HG02642 (cell line): ENCODE data around the gene DECR2.
"Not testable (repeated sequence)": the region's sequence is repeated elsewhere in the genome, so short reads cannot be mapped to it uniquely, and the experiment has no call there.

Experiments used
- ATAC-seq: cut with Tn5 transposase; IDR thresholded peaks from one replicate; pipeline ENCODE4 v1.9.1; 2021; ENCODE audit warnings: mild to moderate bottlenecking; ENCODE audit not compliant: unreplicated experiment, poor library complexity

The DECR2 gene

DNA sequence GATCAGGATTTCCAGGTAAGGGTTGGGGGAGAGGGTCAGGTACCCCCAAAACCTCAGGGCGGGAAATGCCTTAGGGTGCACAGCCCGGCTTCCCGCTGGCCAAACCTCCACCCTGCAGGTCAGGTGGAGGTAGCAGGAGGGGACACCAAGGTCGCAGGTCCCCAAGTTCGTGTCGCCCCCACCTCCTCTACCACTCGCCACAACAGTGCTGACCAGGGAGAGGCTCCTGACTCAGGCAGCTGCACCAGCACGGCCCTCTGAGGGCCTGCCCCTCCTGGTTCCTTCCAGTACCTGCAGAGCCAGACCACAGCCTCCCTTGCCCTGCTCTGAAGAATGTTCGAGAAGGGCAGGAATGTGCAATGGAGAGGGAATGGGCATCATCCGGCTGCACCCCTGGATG, 35.2 kb upstream of the DECR2 start:
- no peak for ATAC-seq

DNA sequence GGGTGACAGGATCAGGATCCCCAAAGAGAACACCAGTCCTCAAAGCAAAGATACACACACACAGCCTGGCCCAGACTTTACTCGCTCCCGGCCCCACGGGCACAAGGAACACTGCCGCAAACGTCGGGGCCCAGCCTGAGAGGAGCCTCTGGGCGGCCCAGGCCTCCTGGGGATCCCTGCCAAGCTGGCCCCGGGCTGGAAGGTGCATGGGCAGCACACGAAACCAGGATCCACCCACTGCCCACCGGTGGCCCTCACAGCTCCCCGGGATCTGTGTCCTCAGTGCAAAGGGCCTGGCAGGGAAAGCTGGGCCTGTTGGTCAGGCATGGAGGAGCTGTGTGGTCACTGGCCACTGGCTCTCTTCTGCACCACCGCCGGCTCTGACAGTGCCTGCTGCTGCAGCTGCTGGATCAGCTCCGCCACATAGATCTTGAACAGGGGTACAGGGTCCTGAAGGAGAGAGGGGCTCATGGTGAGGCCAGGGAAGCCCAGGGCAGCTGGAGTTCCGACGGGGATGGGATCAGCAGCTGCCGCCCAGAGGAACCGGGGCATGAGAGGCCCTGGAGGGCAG, 34.3 kb upstream of the DECR2 start:
- no peak for ATAC-seq

DNA sequence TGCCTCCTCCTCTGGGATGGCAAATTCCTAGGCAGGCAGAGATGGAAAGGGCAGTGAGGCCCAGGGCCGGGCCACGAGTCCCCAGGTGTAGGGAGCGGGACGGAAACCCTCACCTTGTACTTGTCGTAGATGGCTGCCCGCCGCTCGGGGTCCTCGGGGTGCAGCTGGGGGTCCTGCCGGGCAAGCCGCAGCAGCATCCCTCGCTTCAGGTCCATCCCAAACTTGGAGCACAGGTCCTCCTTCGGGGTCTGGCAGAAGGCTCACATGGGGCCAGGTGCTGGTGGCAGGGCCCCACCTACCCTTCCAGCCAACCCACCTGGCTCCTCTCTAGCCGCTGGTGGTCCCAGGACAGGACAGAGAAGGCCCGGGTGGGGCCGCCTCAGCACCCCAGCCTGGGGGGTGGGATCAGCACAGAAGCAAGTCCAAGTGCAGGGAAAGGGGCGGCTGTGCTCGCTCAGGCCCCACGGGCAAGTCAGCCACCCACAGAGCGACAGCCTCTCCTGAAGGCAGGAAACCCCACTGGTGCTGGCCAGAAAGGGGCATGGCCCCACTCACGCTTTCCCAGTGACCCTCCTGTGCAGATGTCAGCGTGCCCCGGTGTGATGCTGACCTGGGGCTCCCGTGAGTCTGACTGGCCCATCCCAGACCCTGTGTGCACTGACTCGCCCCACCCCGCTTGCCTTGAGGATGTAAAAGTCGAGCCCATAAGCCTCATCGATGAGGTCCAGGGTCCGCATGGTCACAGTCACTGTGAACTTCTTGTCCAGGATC, 33.1 kb upstream of the DECR2 start:
- ATAC-seq, result no peak

DNA sequence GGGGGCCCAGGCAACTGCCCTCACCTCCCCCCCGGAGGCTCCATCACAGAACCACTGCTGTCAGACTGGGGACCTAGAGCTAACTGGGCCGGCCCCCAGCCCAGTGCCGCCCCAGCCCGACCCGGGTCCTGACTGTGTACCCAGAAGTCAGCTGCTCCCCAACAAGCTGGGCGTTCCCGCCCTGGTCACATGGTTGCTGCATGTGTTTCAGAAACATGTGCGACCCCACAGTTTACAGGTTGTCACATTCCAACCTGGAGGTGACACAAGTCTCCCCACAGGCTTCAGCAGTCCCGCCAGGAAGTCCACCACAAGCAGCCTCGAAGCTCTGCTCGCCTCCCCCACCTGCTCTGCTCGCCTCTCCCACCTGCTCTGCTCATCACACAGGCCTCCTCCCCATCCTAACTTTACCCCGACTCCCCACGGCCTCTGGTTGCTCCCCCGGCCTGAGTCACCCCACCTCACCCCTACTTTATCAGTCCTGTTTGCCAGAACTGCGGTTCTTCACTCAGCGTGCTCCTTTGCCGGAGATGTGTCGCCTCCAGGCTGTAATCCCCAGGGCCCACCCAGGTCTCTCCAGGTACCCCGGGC, 32.3 kb upstream of the DECR2 start:
- ATAC-seq, result no peak

DNA sequence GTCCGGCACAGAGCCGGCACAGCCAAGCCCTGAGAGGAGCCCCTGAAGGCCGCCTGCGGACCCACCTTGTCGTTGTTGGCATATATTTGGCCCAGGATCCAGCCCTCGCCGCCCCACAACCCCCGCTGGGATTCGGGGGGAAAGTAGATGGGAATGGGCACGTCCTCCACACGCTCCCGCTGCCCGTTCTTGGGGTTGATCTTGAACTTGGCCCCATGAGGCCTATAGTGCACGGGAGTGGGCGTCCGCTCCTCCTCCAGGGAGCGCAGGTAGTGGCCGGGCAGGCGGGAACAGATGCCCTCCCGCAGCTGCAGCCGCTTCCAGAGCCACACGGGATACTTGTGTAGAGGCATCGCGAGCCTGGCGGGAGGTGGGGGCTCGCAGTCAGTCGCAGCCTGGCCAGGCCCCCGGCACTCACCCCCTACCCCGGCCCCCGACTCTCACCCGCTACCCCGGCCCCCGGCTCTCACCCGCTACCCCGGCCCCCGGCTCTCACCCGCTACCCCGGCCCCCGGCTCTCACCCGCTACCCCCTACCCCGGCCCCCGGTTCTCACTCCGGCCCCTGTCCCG, 31.7 kb upstream of the DECR2 start:
- no peak for ATAC-seq

DNA sequence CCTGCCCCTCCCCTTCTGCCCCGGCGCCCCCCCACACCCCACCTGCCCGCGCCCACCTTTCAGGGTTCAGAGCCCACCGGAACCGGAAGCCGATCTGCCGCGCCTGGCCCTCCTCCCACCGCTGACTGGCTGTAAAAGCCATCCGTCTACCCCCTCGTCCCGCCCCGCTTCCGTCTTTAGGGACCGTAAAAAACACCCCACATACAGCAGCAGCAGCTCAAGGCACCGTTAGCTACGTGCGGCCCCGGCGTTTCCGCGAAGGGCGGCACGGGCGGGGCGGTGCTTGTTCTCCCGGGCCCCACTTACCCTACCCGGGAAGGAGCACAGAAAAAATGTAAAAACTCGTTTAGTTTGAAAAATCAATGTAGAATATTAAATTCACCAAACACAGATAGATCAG, 31.2 kb upstream of the DECR2 start, which contains the start of gene MRPL28:
TSS of gene MRPL28 (minus strand) at position 96 of the 400 bp plus-strand sequence. CDS start 320 bp downstream, outside the sequence.
- ATAC-seq, result peak; percentile 83

DNA sequence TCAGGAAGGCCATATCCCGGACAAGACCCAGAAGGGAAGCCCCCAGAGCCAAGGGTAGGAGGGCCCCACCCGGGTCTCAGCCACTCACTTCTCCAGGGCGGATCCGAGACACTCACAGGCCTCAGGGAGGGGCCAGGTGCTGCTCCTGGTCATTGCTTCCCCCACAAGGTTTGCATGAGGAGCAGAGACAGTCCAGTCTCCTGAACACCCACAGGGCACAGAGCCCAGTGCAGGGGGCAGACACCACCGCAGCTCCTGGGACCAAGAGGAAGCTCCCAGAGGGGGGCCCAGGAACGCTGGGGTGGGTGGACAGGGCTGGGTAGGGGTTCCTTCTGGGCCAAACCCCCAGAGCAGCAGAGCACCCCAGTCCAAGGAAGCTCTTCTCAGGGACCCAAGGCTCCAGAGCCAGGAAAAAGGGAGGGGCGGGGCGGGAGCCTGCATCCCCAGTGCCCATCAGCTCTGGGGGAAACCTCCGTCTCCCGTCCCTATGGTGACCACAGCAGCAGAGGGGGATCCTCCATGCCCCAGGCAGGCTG, 30.6 kb upstream of the DECR2 start:
- no peak for ATAC-seq

DNA sequence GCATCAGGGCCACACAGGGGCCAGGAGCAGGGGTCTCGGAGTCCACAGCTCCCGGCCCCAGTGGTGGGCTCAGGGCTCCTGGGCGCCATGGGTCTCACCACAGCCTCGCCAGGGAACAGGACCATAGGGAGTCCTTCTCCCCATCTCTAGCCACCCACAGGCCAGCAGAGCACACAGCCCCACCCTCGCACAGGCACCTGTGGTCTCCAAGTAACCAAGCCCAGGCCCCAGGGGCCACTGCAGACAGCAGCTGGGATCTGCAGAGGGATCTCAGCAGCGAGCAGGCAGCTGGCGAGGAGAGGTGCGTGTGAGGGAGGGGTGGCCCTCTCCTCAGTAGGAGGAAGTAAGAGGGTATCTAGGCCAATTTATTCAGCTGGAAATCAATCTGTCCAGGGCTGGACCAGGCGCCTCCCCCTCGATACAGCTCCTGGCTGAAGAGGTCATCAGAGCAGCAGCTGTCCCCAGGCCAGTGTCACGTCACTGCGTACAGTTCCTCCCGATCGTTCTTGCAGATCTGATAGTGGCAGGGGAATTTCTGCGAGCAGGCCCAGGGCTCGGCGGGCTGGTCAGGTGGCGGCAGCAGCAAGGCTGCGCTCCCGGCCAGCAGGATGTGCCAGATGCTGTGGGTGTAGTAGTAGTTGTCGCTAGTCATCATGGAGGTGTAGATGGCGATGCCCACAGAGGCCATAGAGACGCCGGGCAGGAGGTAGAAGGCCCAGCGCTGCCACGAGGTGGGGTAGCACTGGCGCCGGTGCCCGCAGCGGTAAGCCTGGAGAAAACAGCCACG, 30.0 kb upstream of the DECR2 start:
- ATAC-seq, result no peak

DNA sequence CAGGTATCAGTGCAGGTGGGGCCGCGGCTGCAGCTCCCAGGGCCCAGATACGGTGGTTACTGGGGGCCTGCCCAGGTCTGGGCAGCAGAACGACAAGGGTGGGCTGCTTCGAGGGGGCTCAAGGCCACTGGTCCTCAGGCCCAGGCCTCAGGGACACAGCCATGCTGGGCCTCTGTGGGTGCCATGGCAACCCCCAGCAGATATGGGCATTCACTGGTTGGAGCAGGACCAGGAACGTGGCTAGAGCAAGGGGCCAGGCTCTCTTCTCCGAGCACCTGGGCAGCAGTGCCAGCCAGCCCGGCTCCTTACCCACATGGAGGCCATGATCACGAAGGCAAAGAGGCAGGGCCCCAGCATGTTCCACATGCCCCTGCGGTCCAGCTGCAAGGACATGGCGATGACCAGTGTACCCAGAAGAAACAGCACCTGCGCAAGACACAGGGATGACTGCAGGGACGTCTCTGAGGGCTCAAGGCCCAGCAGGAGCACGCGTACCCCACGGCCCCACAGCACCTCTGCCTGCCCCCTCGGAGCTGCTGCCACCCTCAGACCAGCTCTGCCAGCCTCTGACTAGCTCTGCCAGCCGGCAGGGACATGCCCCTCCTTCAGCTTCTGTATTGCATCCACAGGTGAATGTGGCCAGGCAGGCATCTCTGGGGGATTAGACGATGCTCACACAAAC, 29.2 kb upstream of the DECR2 start:
- no peak for ATAC-seq

DNA sequence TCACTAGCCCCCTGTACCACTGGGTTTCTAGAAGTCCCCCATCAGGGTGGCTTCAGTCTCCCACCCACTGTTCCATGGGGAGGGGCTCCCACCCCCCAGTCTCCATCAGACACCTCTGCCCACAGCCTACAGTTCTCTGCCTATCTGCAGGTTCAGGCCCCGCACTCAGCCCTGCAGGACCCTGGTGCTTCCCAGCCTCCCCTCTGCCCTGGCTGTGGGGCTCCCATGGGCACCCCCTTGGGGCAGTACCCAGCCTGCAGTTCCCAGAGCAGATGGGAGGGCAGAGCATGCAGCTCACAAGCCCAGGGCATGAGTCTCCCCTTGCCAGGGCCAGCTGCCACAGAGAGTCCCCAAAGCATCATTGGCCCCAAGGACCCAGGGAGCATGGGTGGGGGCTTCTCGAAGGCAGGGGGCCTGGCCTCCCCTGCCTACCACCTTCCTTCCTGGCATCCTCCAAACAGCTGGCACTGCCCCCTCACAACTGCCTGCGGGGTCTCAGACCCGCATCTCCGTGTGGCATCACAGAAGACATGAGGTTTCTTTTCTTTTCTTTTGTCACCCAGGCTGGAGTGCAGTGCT, 28.6 kb upstream of the DECR2 start:
- ATAC-seq, result no peak

DNA sequence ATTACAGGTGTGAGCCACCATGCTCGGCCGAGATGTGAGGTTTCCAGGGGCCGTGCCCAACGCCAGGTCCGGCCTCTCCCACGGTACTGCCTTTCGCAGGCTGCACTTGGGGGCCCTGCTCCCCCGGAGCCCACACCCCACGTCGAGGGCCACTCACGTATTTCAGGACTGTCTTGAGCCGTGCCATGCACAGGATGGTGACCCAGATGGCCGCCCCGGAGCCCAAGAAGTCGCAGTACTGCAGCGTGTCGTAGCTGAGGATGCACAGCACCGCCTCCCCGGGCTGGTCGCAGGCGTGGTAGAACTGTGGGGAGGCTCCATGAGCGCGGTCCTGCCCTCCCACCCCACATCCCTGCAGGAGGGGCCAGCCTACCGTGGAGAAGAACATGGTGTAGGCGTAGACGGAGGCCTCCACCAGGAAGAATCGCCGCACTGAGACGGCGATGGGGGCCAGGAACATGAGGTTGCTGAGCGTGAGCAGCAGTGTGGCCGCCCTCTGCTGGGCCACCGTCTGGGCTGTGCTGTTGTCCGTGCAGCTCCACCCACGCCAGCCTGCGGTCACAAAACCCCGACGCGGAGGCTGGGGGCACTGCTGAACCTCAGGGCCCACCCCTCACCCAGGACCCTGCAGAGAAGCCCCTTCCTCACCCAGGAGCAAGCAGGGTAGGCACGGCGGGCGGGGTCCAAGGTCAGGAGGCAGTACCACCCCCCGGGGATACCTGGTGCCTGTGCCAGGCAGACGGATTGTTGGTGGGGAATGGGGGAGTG, 27.7 kb upstream of the DECR2 start:
- no peak for ATAC-seq

DNA sequence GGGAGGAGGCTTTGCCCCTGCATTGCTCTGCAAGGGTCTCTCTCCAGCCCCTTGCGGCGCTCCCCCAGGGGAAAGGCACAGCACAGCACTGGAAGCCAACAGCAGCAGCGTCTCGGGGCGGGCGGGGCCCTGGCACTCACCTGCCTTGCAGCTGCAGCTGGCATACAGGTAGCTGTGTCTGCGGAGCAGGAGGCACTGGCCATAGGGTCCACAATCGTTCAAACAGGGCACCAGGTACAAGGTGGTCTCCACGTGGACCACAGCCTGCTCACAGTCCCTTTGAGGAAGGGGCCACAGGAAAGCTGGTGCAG, 27.1 kb upstream of the DECR2 start:
- no peak for ATAC-seq

DNA sequence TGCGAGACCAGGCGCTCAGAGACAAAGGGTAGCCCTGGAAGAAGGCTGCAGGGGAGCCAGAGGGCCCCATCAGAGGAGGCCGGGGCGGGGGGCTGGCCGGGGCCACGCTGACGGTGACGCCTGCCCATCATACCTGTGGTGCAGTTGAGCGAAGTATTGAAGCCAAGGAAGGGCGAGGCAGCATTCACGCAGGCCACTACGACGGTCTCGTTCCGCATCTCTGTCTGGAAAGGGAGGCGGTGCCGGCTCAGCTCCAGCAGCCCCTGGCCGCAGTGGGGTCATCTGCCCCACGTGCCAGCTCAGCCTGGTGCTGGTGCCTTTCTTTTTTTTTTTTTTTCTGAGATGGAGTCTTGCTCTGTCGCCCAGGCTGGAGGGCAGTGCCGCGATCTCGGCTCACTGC, 26.5 kb upstream of the DECR2 start:
- ATAC-seq, result no peak

DNA sequence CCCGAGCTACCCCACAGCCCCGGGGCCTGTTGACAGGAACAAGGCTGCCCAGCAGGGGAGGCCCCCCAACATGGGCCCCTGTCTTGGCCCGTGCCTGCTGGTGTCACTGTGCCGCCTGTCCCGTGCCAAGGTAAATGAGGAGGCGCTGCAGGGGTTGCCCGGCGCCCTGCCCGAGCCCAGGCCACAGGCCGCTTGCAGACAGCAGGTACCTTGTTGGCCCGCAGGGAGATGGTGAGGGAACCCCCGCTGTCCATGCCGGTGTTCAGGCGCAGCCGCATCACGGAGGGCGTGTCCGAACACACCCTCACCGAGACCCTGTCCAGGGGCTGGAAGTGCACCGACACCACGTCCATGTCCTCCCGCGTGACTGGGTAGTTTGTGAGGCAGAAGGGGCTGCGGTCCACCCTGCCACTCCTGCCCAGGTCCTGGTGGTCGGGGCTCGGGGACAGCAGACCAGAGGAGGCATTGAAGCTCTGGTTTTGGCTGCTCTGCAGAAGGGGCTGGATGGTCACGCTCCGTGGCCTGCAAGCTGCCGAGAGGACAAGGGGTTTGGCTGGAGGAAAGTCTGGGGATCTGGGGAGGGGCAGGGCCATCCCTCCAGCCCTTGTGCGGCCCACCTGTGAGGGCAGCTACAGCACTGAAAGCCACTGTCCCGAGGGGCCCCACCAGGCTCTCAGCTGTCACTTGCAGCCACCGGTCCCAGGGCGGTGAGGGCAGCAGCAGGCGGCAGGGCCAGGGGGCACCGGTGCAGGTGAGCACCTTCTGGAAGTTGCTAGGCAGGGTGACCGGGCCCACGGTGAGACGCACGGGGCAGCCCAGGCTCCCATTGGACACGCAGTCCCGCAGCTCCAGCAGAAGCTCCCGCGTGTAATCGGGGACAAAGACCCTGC, 25.5 kb upstream of the DECR2 start:
- no peak for ATAC-seq

DNA sequence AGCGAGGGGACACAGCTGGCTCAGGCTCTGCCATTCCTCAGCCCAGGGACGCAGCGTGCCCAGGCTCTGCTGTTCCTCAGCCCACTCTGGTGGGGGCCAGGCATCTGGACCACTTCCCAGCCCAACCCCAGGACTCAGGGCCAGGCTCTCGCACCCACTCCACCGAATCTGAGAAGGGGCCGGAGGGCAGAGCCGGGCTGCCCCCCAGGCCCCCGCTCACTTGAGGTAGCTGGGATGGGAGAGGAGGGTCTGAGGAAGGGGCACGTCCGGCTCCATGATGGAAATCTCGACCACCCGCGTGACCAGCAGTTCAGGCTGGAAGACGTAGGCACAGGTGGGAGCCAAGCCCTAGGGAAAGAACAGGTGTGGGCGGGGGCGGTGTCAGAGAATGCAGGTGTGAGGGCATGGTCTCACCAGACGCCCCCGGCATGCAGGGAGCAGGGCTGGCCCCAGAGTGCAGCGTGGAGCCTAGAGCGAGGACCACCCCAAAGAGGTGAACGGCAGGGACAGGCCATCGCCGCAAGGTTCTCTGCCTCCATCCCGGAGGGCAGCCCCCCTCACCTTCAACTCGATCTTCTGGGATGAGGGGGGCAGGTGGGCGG, 24.8 kb upstream of the DECR2 start:
- ATAC-seq, result no peak

DNA sequence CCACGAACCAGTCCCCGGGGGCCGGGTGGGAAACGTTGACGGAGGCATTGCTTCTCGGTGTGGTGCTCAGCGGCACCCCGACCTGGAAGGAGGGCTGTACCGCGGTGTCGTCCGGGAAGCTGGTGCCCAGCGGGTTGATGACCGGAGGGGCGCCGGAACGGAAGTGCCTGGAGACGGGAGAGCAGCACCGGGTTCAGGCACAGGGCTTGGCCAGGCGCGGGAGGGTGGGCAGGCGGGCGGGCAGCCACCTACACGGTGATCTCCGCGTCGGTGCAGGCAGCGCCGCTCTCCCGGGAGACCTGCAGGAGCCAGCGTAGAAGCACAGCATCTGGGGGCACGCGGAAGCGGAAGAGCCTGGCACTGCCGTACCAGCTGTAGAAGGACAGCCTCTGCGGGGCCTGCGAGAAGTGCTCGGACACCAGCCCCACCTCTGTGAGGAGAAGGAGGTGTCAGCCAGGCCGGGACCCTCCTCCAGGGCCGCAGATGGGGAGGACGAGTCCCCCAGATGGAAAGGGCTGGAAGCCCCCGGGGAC, 24.2 kb upstream of the DECR2 start:
- ATAC-seq, result no peak

DNA sequence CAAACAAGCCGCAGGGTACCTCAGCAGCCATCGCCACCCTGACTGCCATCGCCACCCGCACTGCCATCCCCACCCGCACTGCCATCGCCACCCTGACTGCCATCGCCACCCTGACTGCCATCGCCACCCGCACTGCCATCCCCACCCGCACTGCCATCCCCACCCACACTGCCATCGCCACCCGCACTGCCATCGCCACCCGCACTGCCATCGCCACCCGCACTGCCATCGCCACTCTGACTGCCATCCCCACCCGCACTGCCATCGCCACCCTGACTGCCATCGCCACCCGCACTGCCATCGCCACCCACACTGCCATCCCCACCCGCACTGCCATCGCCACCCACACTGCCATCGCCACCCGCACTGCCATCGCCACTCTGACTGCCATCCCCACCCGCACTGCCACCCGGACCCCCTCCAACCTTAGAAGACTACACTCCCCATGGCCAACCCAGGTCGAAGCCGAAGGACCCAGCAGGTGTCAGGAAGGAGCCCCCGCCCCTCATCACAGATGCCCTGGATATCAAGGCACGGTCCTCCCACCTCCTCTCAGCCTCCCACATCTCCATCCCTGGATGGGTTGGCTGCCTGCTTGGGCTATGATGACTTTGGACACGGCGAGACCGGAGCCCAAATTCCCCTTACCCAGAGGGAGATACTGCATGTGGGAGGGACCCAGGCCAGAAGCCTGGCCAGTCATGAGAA, 23.4 kb upstream of the DECR2 start:
- not testable (repeated sequence) for ATAC-seq
